Colonic mucosa (tissue), 4 donors: ENCODE results near the gene OTOGL. TPM values are rescaled to one million over a fixed set of nuclear protein-coding genes. Genes with fewer than 3 reads are reported as not detected.

Source experiments
- DNase-seq: peaks from one replicate; pipeline ENCODE4 v3.0.0-alpha.2; 2020
- H3K27ac ChIP-seq: fragments of 200-600 bp; one replicate; pipeline ENCODE4 v1.8.0; 2021
- H3K27me3 ChIP-seq: fragments of 200-600 bp; one replicate; pipeline ENCODE4 v1.8.0; 2021
- H3K36me3 ChIP-seq: fragments of 200-600 bp; one replicate; pipeline ENCODE4 v1.8.0; 2021
- H3K4me1 ChIP-seq: fragments of 200-600 bp; one replicate; pipeline ENCODE4 v1.8.0; 2021; ENCODE audit warnings: mild to moderate bottlenecking
- H3K4me3 ChIP-seq: fragments of 200-600 bp; one replicate; pipeline ENCODE4 v1.8.0; 2021
- H3K9ac ChIP-seq, 2 donors: one replicate each; pipeline ENCODE4 v1.7.0; 2013; ENCODE audit warnings: control low read depth in 2 of 2, low read depth in 2 of 2, low read length in 2 of 2
- H3K9me3 ChIP-seq: fragments of 200-600 bp; one replicate; pipeline ENCODE4 v1.8.0; 2021
- CTCF ChIP-seq: fragments of 200-600 bp; IDR thresholded peaks from one replicate; pipeline ENCODE4 v1.8.0; 2022; ENCODE audit warnings: antibody characterized with exemption, mild to moderate bottlenecking
- intact Hi-C: fragments of 100-400 bp; cut with DNase I; formaldehyde crosslinking; loops from one replicate; pipeline ENCODE4 v1.14.1; 2022
- total RNA-seq, 2 donors: library from RNA; stranded (reverse); fragmentation: NEBNext Ultra II Directional in 1 of 2; extraction: Animal tissue kit (Norgen Biotek cat#: 25700) in 1 of 2; gene quantifications; one replicate each; pipeline ENCODE4 v1.2.1, GENCODE V29; 2021
- donor health status: healthy.
- donor health status: DM: no; HTN: no; CAD: no.
- donor health status: DM: no; HTN: no; CAD: no.

Gene OTOGL
- total RNA-seq, 2 donors from 2014 or later, result 0.08 to 0.27 TPM

GRCh38 chr12:80193865-80194264 lies 94.5 kb downstream of the OTOGL start:
- intact Hi-C loops, result no loop called here

GRCh38 chr12:80195074-80195726 lies 95.9 kb downstream of the OTOGL start:
- H3K27me3 ChIP-seq, result no peaks in the 10 kb centered on the region
- DNase-seq, result no peak
- H3K36me3 ChIP-seq, result no peaks in the 10 kb centered on the region

More at GRCh38 chr12:80193865-80194264, 94.5 kb downstream of the OTOGL start:
- Histone ChIP-seq H3K9ac (no peak overlapping the region), H3K4me1 (no peaks in the 10 kb centered on the region), H3K27me3 (no peaks in the 10 kb centered on the region), H3K4me3 (no peak overlapping the region), H3K27ac (no peak overlapping the region), H3K36me3 (no peaks in the 10 kb centered on the region), H3K9me3 (no peaks in the 10 kb centered on the region)
- TF ChIP-seq CTCF, result no peak
- no peak for DNase-seq

GRCh38 chr12:80195737-80196136 lies 96.4 kb downstream of the OTOGL start:
- Histone ChIP-seq H3K9ac (no peak overlapping the region), H3K9me3 (no peaks in the 10 kb centered on the region), H3K27me3 (no peaks in the 10 kb centered on the region), H3K27ac (no peak overlapping the region), H3K4me1 (no peaks in the 10 kb centered on the region), H3K36me3 (no peaks in the 10 kb centered on the region), H3K4me3 (no peak overlapping the region)
- TF ChIP-seq CTCF, result no peak
- intact Hi-C loops, result loop anchor here (5.0 kb wide), 1 partner anchor 77 kb away; no protein-coding TSS in a partner anchor
- DNase-seq, result no peak

More at GRCh38 chr12:80195074-80195726, 95.9 kb downstream of the OTOGL start:
- no peak overlapping the region for H3K9ac ChIP-seq
- H3K27ac ChIP-seq, result no peak overlapping the region
- H3K4me3 ChIP-seq, result no peak overlapping the region
- no peak for TF ChIP-seq CTCF
- H3K4me1 ChIP-seq, result no peaks in the 10 kb centered on the region
- intact Hi-C loops, result loop anchor here (5.0 kb wide), 1 partner anchor 77 kb away; no protein-coding TSS in a partner anchor
- H3K9me3 ChIP-seq, result no peaks in the 10 kb centered on the region

DNA sequence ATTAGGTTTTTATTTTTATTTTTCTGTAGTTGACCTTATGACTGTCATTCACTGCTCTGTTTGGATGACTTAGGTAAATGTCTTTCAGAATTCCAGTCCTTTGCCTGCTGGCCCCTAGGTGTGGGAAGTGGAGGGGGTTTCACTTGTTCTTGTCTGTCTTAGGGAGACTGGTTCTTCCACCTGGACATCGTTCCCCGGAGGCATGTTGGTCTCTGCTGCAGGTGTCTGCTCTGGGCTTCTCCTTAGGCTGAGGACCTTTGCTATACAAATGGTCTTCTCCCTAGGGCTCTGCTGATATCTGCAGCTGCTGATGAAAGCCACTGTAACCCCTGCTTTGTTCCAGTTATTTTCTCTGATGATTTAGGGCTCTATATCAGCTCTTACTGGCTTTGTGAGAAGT lies 97.1 kb downstream of the OTOGL start:
- no peaks in the 10 kb centered on the region for H3K36me3 ChIP-seq
- H3K4me1 ChIP-seq, result no peaks in the 10 kb centered on the region
- no peak for TF ChIP-seq CTCF
- H3K9ac ChIP-seq, result peak overlapping the region in 1 of 2 donors; percentile 18
- H3K27me3 ChIP-seq, result no peaks in the 10 kb centered on the region
- no peak for DNase-seq
- H3K27ac ChIP-seq, result no peak overlapping the region
- H3K4me3 ChIP-seq, result no peak overlapping the region
- intact Hi-C loops, result loop anchor here (5.0 kb wide), 1 partner anchor 76 kb away; no protein-coding TSS in a partner anchor
- no peaks in the 10 kb centered on the region for H3K9me3 ChIP-seq

GRCh38 chr12:80198782-80199337 lies 99.5 kb downstream of the OTOGL start:
- Histone ChIP-seq H3K9me3 (no peaks in the 10 kb centered on the region), H3K27me3 (no peaks in the 10 kb centered on the region), H3K4me3 (no peak overlapping the region), H3K27ac (no peak overlapping the region), H3K9ac (no peak overlapping the region), H3K36me3 (no peaks in the 10 kb centered on the region), H3K4me1 (no peaks in the 10 kb centered on the region)
- no peak for TF ChIP-seq CTCF
- intact Hi-C loops, result loop anchor here (5.0 kb wide), 1 partner anchor 73 kb away; no protein-coding TSS in a partner anchor
- DNase-seq, result no peak
